Epidermal melanocyte (primary cell): ENCODE data around the gene BEST4.
"Not testable (repeated sequence)": the region's sequence is repeated elsewhere in the genome, so short reads cannot be mapped to it uniquely, and the experiment has no call there.

Source experiments
- DNase-seq: peaks from one replicate; pipeline ENCODE4 v3.0.0; 2011; ENCODE audit warnings: low spot score; ENCODE audit not compliant: insufficient read length

BEST4 gene

GRCh38 chr1:44803062-44803311 lies 15.0 kb upstream of the BEST4 start:
- DNase-seq = no peak

GRCh38 chr1:44802306-44803061 lies 14.5 kb upstream of the BEST4 start:
- DNase-seq = no peak

- DNase-seq = no peak
These were observed 13.7 kb upstream of the BEST4 start for GRCh38 chr1:44801491-44802305.

- peak; percentile 98 for DNase-seq
These were observed 12.0 kb upstream of the BEST4 start, which contains the start of gene PLK3 for GRCh38 chr1:44799770-44800584. TSS of gene PLK3 (plus strand) at chr1:44800377. CDS start at chr1:44800464, 87 bp downstream.

- DNase-seq = no peak
These were observed 10.8 kb upstream of the BEST4 start for GRCh38 chr1:44798481-44799365.

- DNase-seq = not testable (repeated sequence)
These were observed 9.9 kb upstream of the BEST4 start for GRCh38 chr1:44797886-44798285.

GRCh38 chr1:44792736-44793502 lies 4.9 kb upstream of the BEST4 start:
- DNase-seq = no peak

GRCh38 chr1:44790968-44791801 lies 3.2 kb upstream of the BEST4 start:
- DNase-seq = no peak

- DNase-seq = no peak
These were observed 464 bp downstream of the BEST4 start for GRCh38 chr1:44787506-44787905.

GRCh38 chr1:44786841-44787426 lies 1.0 kb downstream of the BEST4 start:
- DNase-seq = no peak

GRCh38 chr1:44786138-44786840 lies 1.7 kb downstream of the BEST4 start:
- DNase-seq = peak; percentile 45

- no peak for DNase-seq
These were observed 2.4 kb downstream of the BEST4 start for GRCh38 chr1:44785501-44786137.

GRCh38 chr1:44785029-44785380 lies 3.0 kb downstream of the BEST4 start:
- no peak for DNase-seq

GRCh38 chr1:44784094-44785028 lies 3.6 kb downstream of the BEST4 start:
- DNase-seq = no peak

- DNase-seq = no peak
These were observed 4.3 kb downstream of the BEST4 start for GRCh38 chr1:44783697-44784093.

- DNase-seq = no peak
These were observed 7.3 kb downstream of the BEST4 start for GRCh38 chr1:44780583-44781121.
